ENCODE results near the gene NAGK. TPM values are rescaled to one million over a fixed set of nuclear protein-coding genes. Genes with fewer than 3 reads are reported as not detected.

The NAGK gene
- total RNA-seq, 2 experiments from 2014 or later, result 97.8 to 211 TPM

DNA sequence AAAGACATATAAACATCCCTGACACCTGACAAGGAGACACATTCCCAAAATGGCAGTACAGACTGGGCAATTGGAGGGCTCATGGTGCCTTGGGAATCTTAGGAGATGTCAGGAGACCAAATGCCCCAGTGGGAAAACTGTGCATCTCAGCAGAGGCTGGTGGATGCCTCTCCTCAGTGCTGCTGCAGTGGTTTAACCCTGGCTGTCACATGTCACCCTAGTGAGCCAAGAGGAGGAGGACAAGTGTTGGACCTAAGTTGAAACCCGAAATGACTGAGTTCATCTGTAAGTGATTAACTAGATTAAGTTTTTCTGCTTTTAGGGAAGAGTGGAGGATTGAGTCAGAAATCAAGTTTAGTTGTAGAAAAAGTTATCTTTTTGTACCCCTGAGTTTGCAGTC, 5.2 kb upstream of the NAGK start:
- no TSS peak for BruUV-seq (replicated peaks)
- H3K4me1 ChIP-seq (ENCODE audit: insufficient read depth, low read length, poor library complexity, severe bottlenecking), result peaks cover 55% of the 10 kb centered on the region
- peak; percentile 39 for DNase-seq (ENCODE audit: low spot score)
- TF ChIP-seq, protein P1, sequence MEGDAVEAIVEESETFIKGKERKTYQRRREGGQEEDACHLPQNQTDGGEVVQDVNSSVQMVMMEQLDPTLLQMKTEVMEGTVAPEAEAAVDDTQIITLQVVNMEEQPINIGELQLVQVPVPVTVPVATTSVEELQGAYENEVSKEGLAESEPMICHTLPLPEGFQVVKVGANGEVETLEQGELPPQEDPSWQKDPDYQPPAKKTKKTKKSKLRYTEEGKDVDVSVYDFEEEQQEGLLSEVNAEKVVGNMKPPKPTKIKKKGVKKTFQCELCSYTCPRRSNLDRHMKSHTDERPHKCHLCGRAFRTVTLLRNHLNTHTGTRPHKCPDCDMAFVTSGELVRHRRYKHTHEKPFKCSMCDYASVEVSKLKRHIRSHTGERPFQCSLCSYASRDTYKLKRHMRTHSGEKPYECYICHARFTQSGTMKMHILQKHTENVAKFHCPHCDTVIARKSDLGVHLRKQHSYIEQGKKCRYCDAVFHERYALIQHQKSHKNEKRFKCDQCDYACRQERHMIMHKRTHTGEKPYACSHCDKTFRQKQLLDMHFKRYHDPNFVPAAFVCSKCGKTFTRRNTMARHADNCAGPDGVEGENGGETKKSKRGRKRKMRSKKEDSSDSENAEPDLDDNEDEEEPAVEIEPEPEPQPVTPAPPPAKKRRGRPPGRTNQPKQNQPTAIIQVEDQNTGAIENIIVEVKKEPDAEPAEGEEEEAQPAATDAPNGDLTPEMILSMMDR (conservative IDR thresholded peaks at IDR 0.05; ENCODE audit: low read length), result no peak
- TF ChIP-seq EZH2phosphoT487 (IDR thresholded peaks at IDR 0.05; ENCODE audit: borderline replicate concordance, low read depth, low read length), result no peak
- H3K4me2 ChIP-seq (ENCODE audit: low read length), result peak overlapping the region; percentile 78
- peak overlapping the region; percentile 99 for H3K27ac ChIP-seq (ENCODE audit: low read depth, low read length, poor library complexity, severe bottlenecking)
- POLR2A ChIA-PET, result interaction anchor here (1.1 to 1.8 kb wide), 2 partner anchors 12 to 164 kb away, joined by 3 to 4 read pairs; partner anchors contain the start of gene PAIP2B
- no peaks in the 10 kb centered on the region for H3K9me3 ChIP-seq (ENCODE audit: low read length)
- CTCF ChIA-PET (ENCODE audit: unreplicated experiment), result no interaction called here
- intact Hi-C loops (cut with micrococcal nuclease; ENCODE audit: unreplicated experiment), result loop anchor here (10.0 kb wide), 1 partner anchor 938 kb away; no protein-coding TSS in a partner anchor
- H3K9me2 ChIP-seq (ENCODE audit: insufficient read depth, low read length), result no peaks in the 10 kb centered on the region
- peak overlapping the region; percentile 58 for H3K4me3 ChIP-seq (ENCODE audit: low read depth, low read length, poor library complexity, severe bottlenecking)
- peaks cover 16% of the 10 kb centered on the region; the same call in 1 of the 2 replicates for H3K79me2 ChIP-seq (ENCODE audit: insufficient read depth, low read depth, low read length)
- H3K36me3 ChIP-seq (ENCODE audit: insufficient read depth, low read length), result no peaks in the 10 kb centered on the region
- peak overlapping the region; percentile 53 for H2AFZ ChIP-seq (ENCODE audit: low read length)
- no peaks in the 10 kb centered on the region for H4K20me1 ChIP-seq (ENCODE audit: insufficient read depth, low read length)

DNA sequence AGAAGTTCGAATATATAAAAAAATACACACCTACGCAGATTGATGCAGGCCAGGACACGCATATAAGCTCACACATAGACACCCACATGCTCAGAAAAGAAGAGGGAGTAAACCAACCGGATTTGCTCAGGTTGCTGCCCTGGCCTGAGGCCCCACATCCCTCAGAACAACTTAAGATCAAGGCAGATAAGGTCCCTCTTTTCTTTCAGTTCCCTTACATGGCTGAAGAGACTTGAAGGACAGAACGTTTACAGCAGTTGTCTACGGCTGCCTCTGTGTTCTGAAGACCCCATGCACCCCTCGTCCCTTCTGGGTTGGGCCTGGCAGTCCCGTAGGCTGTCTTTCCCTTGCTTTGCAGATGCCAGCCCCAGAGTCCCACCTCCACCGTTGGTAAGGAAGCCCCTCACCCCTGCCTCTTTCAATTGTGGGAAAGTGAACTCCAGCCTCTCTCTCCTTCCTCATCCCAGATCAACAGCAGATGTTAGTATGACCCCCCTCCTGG, 4.3 kb upstream of the NAGK start:
- H2AFZ ChIP-seq (ENCODE audit: low read length), result peak overlapping the region; percentile 53; the same call in 1 of the 2 replicates
- H3K9me2 ChIP-seq (ENCODE audit: insufficient read depth, low read length), result no peaks in the 10 kb centered on the region
- peak overlapping the region; percentile 78 for H3K4me2 ChIP-seq (ENCODE audit: low read length)
- H4K20me1 ChIP-seq (ENCODE audit: insufficient read depth, low read length), result peaks cover 6% of the 10 kb centered on the region; the same call in 1 of the 2 replicates
- H3K4me3 ChIP-seq (ENCODE audit: low read depth, low read length, poor library complexity, severe bottlenecking), result peak overlapping the region; percentile 58
- peaks cover 24% of the 10 kb centered on the region for H3K79me2 ChIP-seq (ENCODE audit: insufficient read depth, low read depth, low read length)
- TF ChIP-seq, protein P1 (conservative IDR thresholded peaks at IDR 0.05; ENCODE audit: low read length), result no peak
- TF ChIP-seq EZH2phosphoT487 (IDR thresholded peaks at IDR 0.05; ENCODE audit: borderline replicate concordance, low read depth, low read length), result no peak
- no peaks in the 10 kb centered on the region for H3K9me3 ChIP-seq (ENCODE audit: low read length)
- peaks cover 55% of the 10 kb centered on the region for H3K4me1 ChIP-seq (ENCODE audit: insufficient read depth, low read length, poor library complexity, severe bottlenecking)
- DNase-seq (ENCODE audit: low spot score), result peak; percentile 71
- no TSS peak for BruUV-seq (replicated peaks)
- POLR2A ChIA-PET, result interaction anchor here (0.8 to 1.8 kb wide), 3 partner anchors 12 to 807 kb away, joined by 3 to 5 read pairs (median 4); partner anchors contain the start of genes PAIP2B and PCYOX1
- H3K36me3 ChIP-seq (ENCODE audit: insufficient read depth, low read length), result no peaks in the 10 kb centered on the region
- CTCF ChIA-PET (ENCODE audit: unreplicated experiment), result no interaction called here
- intact Hi-C loops (cut with micrococcal nuclease; ENCODE audit: unreplicated experiment), result loop anchor here (1.0 to 10.0 kb wide), 2 partner anchors 8 to 939 kb away; no protein-coding TSS in a partner anchor
- H3K27ac ChIP-seq (ENCODE audit: low read depth, low read length, poor library complexity, severe bottlenecking), result peak overlapping the region; percentile 99

Data from OCI-LY7 (cell line).